CD8-positive, alpha-beta memory T cell (primary cell): ENCODE measurements around the gene ADRA1B. TPM values are rescaled to one million over a fixed set of nuclear protein-coding genes. Genes with fewer than 3 reads are reported as not detected.

Experiments
- CTCF ChIA-PET: fragments of 350-600 bp; sonication (Branson Sonifier 250); formaldehyde crosslinking; loops from one replicate; lab custom pipeline; 2021; ENCODE audit warnings: antibody characterized with exemption; lab: Charles Lee
- POLR2A ChIA-PET: fragments of 350-600 bp; sonication (Branson Sonifier 250); formaldehyde crosslinking; loops from one replicate; lab custom pipeline; 2021; ENCODE audit warnings: antibody characterized with exemption; lab: Charles Lee
- DNase-seq, 5 donors: peaks; one replicate each; pipeline versions ENCODE4 v3.0.0 to v3.0.0-alpha.2; 2020 to 2022; ENCODE audit warnings: mixed read lengths in 1 of 5
- H3K27ac ChIP-seq: one replicate; pipeline ENCODE4 v1.7.0; 2013; ENCODE audit warnings: low read depth, mild to moderate bottlenecking, low read length, moderate library complexity
- H3K27me3 ChIP-seq: 2 replicates; pipeline ENCODE4 v1.7.0; 2013; ENCODE audit warnings: low read length, mild to moderate bottlenecking; ENCODE audit not compliant: insufficient read depth, poor library complexity, severe bottlenecking
- H3K36me3 ChIP-seq: 2 replicates; pipeline ENCODE4 v1.7.0; 2013; ENCODE audit warnings: mild to moderate bottlenecking, low read length, moderate library complexity; ENCODE audit not compliant: insufficient read depth
- H3K4me1 ChIP-seq: 2 replicates; pipeline ENCODE4 v1.7.0; 2013; ENCODE audit warnings: mild to moderate bottlenecking, low read length, moderate library complexity; ENCODE audit not compliant: insufficient read depth
- H3K4me3 ChIP-seq: 2 replicates; pipeline ENCODE4 v1.7.0; 2013; ENCODE audit warnings: mild to moderate bottlenecking, low read length
- H3K9me3 ChIP-seq: 2 replicates; pipeline ENCODE4 v1.7.0; 2013; ENCODE audit warnings: mild to moderate bottlenecking, low read length
- H3K27ac Mint-ChIP-seq, 8 donors: one replicate each; pipeline ENCODE4 v1.8.0; 2020 to 2021; ENCODE audit warnings: mixed read lengths in 8 of 8, mild to moderate bottlenecking in 6 of 8, inconsistent platforms in 3 of 8, moderate library complexity in 3 of 8
- H3K27me3 Mint-ChIP-seq, 2 donors: one replicate each; pipeline ENCODE4 v1.8.0; 2020 to 2021; ENCODE audit warnings: mixed read lengths in 2 of 2, mild to moderate bottlenecking in 1 of 2, moderate library complexity in 1 of 2
- H3K36me3 Mint-ChIP-seq, 3 donors: one replicate each; pipeline ENCODE4 v1.8.0; 2020 to 2021; ENCODE audit warnings: mixed read lengths in 3 of 3, inconsistent platforms in 1 of 3, mild to moderate bottlenecking in 1 of 3
- H3K4me1 Mint-ChIP-seq, 3 donors: one replicate each; pipeline ENCODE4 v1.8.0; 2020 to 2021; ENCODE audit warnings: mixed read lengths in 3 of 3, inconsistent platforms in 1 of 3, mild to moderate bottlenecking in 1 of 3
- H3K4me3 Mint-ChIP-seq, 7 donors: one replicate each; pipeline ENCODE4 v1.8.0; 2020 to 2021; ENCODE audit warnings: mixed read lengths in 7 of 7, mild to moderate bottlenecking in 6 of 7, moderate library complexity in 4 of 7, inconsistent platforms in 2 of 7
- H3K9me3 Mint-ChIP-seq, 5 donors: one replicate each; pipeline ENCODE4 v1.8.0; 2020 to 2022; ENCODE audit warnings: mixed read lengths in 5 of 5, mild to moderate bottlenecking in 3 of 5, moderate library complexity in 2 of 5, inconsistent platforms in 1 of 5
- polyA plus RNA-seq: library from polyadenylated mRNA; unstranded; fragments of 300-500 nt; fragmentation: Illumina TruSeq; gene quantifications from one replicate; pipeline ENCODE4 v1.2.3, GENCODE V29; 2021
- total RNA-seq, 2 experiments: library from RNA; stranded (reverse); gene quantifications; one replicate each; pipeline ENCODE4 v1.2.3, GENCODE V29; 2021

Gene ADRA1B
- total and polyA plus RNA-seq, 3 experiments from 2014 or later, result not detected

DNA sequence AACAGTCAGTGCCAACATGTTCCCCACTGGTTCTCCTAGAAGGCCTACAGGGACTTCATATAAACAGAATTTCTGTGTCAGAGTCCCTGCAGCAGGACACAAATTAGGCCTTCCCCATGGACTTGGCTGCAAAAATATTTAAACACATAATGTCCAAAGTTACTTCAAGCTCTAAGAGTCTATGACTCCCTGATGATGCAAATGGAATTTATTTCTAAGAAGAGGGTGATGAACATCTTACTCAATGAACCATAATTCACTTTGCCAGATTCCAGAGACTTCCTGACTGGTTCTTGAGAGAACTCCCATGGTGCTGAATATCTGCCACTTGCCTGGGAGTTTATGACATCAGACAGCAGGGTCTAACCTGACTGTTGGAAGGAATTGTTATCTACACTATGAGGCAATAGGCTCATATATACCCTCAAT lies 32.7 kb upstream of the ADRA1B start:
- no peaks in the 10 kb centered on the region for H3K9me3 Mint-ChIP-seq
- no peak overlapping the region for H3K4me3 Mint-ChIP-seq
- H3K4me1 ChIP-seq, result no peaks in the 10 kb centered on the region
- peaks cover 8% of the 10 kb centered on the region for H3K27me3 ChIP-seq
- H3K27me3 Mint-ChIP-seq, result peaks cover 13 to 29% of the 10 kb centered on the region in 2 donors
- H3K36me3 ChIP-seq, result no peaks in the 10 kb centered on the region
- H3K27ac Mint-ChIP-seq, result no peak overlapping the region
- POLR2A ChIA-PET, result no interaction called here
- no peaks in the 10 kb centered on the region for H3K36me3 Mint-ChIP-seq
- CTCF ChIA-PET, result no interaction called here
- H3K9me3 ChIP-seq, result no peaks in the 10 kb centered on the region
- H3K27ac ChIP-seq, result no peak overlapping the region
- no peaks in the 10 kb centered on the region for H3K4me1 Mint-ChIP-seq
- H3K4me3 ChIP-seq, result no peak overlapping the region
- DNase-seq, result no peak

DNA sequence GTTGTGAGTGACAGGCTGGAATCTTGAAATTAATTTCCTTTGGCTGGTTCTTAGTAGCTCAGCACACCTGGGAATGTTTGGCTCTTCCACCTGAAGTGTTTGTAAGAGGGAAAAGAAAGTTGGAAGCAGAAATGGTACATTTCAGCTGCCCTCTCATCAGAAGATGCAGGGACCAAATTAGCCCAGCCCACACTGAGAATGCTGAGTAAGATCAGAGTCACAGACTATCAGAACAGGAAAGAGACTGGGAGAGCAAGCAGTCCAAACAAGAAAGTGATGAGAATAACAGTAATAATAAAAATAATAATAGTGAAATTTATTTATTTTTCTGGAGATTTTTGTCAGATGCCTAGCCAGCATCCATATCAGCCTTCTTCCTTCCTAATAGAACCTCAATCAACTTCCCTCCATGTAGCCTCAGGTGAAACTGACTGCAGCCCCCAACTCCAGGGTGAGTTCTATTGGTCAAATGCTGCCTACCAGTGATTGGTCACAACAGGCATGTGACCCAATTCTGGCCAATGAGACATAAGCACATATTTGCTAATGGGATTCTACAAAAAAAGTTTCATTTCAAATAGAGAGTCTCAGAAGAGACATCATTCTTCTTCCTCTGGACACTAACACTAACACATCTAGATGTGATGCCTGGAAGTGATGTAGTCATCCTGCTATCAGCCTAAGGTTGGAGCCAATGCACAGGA lies 31.2 kb upstream of the ADRA1B start:
- Mint-ChIP-seq H3K9me3 (no peaks in the 10 kb centered on the region), H3K4me3 (no peak overlapping the region), H3K27me3 (peaks cover 10 to 26% of the 10 kb centered on the region in 2 donors), H3K36me3 (no peaks in the 10 kb centered on the region), H3K27ac (no peak overlapping the region), H3K4me1 (no peaks in the 10 kb centered on the region)
- Histone ChIP-seq H3K4me1 (no peaks in the 10 kb centered on the region), H3K27ac (no peak overlapping the region), H3K27me3 (peaks cover 3% of the 10 kb centered on the region), H3K36me3 (no peaks in the 10 kb centered on the region), H3K4me3 (no peak overlapping the region), H3K9me3 (no peaks in the 10 kb centered on the region)
- ChIA-PET CTCF (no interaction called here), POLR2A (no interaction called here)
- no peak for DNase-seq

- H3K9me3 Mint-ChIP-seq, result no peaks in the 10 kb centered on the region
- H3K4me3 Mint-ChIP-seq, result no peak overlapping the region
- ChIA-PET POLR2A (no interaction called here), CTCF (no interaction called here)
- Histone ChIP-seq H3K4me3 (no peak overlapping the region), H3K4me1 (no peaks in the 10 kb centered on the region), H3K27ac (no peak overlapping the region), H3K9me3 (no peaks in the 10 kb centered on the region), H3K36me3 (no peaks in the 10 kb centered on the region), H3K27me3 (no peaks in the 10 kb centered on the region)
- peaks cover 8 to 16% of the 10 kb centered on the region in 2 donors for H3K27me3 Mint-ChIP-seq
- H3K27ac Mint-ChIP-seq, result no peak overlapping the region
- no peaks in the 10 kb centered on the region for H3K4me1 Mint-ChIP-seq
- no peaks in the 10 kb centered on the region for H3K36me3 Mint-ChIP-seq
- DNase-seq, result no peak
These were observed 30.0 kb upstream of the ADRA1B start for GRCh38 chr5:159886296-159886695.

DNA sequence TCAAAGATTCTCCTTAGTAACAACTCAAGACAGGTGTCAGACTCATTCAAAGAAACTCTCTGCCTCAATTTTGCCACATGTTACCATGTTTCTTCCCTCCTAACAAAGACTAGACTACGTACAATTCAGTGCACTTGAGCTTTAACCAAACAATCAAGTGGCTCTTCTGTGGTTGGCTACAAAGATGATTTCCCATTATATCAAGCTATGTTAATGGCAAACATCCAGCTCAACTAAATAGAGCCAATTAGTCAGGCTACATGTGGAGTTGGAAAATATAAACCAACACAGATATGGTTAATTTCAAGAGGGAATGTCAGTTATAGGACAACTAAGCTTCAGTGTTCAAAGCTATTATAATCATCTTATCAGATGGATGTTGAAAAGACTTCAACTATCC lies 29.2 kb upstream of the ADRA1B start:
- no peak for DNase-seq
- H3K9me3 Mint-ChIP-seq, result no peaks in the 10 kb centered on the region
- CTCF ChIA-PET, result no interaction called here
- Histone ChIP-seq H3K27me3 (no peaks in the 10 kb centered on the region), H3K4me1 (no peaks in the 10 kb centered on the region), H3K4me3 (no peak overlapping the region), H3K36me3 (no peaks in the 10 kb centered on the region), H3K9me3 (no peaks in the 10 kb centered on the region), H3K27ac (no peak overlapping the region)
- POLR2A ChIA-PET, result no interaction called here
- no peaks in the 10 kb centered on the region for H3K4me1 Mint-ChIP-seq
- no peak overlapping the region for H3K27ac Mint-ChIP-seq
- no peaks in the 10 kb centered on the region for H3K36me3 Mint-ChIP-seq
- H3K4me3 Mint-ChIP-seq, result no peak overlapping the region
- H3K27me3 Mint-ChIP-seq, result peaks cover 6 to 8% of the 10 kb centered on the region in 2 donors

DNA sequence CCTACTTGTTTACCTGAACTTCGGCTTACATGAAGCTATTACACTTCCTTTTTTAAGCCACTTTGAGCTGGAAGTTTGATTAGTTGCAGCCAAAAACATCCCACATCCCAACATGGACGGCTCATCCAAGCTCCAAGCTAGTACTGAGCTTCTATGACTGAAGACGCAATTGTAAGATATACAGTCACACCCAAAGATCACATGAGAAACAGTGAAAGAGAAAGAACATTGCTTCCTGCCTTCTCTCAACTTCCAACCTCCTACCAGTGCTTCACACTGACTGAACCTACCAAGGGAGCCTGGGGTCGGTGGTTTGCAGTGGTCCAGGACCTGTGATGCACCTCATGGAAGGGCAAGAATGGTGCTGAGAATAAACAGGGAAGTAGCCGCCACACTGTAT lies 27.4 kb upstream of the ADRA1B start:
- ChIA-PET CTCF (no interaction called here), POLR2A (no interaction called here)
- Mint-ChIP-seq H3K27me3 (peaks cover 8 to 12% of the 10 kb centered on the region in 2 donors), H3K4me3 (no peak overlapping the region), H3K9me3 (no peaks in the 10 kb centered on the region), H3K4me1 (no peaks in the 10 kb centered on the region), H3K36me3 (no peaks in the 10 kb centered on the region), H3K27ac (no peak overlapping the region)
- Histone ChIP-seq H3K27me3 (no peaks in the 10 kb centered on the region), H3K9me3 (no peaks in the 10 kb centered on the region), H3K4me3 (no peak overlapping the region), H3K36me3 (no peaks in the 10 kb centered on the region), H3K27ac (no peak overlapping the region), H3K4me1 (no peaks in the 10 kb centered on the region)
- DNase-seq, result no peak

GRCh38 chr5:159890141-159890540 lies 26.1 kb upstream of the ADRA1B start:
- H3K9me3 Mint-ChIP-seq, result no peaks in the 10 kb centered on the region
- H3K27me3 Mint-ChIP-seq, result peaks cover 10 to 19% of the 10 kb centered on the region in 2 donors
- H3K4me3 ChIP-seq, result no peak overlapping the region

GRCh38 chr5:159891371-159891770 lies 24.9 kb upstream of the ADRA1B start:
- DNase-seq, result no peak
- Histone ChIP-seq H3K4me3 (no peak overlapping the region), H3K27me3 (no peaks in the 10 kb centered on the region), H3K36me3 (no peaks in the 10 kb centered on the region), H3K27ac (no peak overlapping the region), H3K4me1 (no peaks in the 10 kb centered on the region), H3K9me3 (no peaks in the 10 kb centered on the region)
- POLR2A ChIA-PET, result no interaction called here
- Mint-ChIP-seq H3K4me3 (no peak overlapping the region), H3K27me3 (peaks cover 14 to 29% of the 10 kb centered on the region in 2 donors), H3K36me3 (no peaks in the 10 kb centered on the region), H3K27ac (no peak overlapping the region), H3K9me3 (no peaks in the 10 kb centered on the region), H3K4me1 (no peaks in the 10 kb centered on the region)
- CTCF ChIA-PET, result no interaction called here

More at GRCh38 chr5:159890141-159890540, 26.1 kb upstream of the ADRA1B start:
- no peak overlapping the region for H3K27ac Mint-ChIP-seq
- no peak for DNase-seq
- Histone ChIP-seq H3K27me3 (no peaks in the 10 kb centered on the region), H3K36me3 (no peaks in the 10 kb centered on the region), H3K9me3 (no peaks in the 10 kb centered on the region), H3K4me1 (no peaks in the 10 kb centered on the region), H3K27ac (no peak overlapping the region)
- no peaks in the 10 kb centered on the region for H3K4me1 Mint-ChIP-seq
- no peaks in the 10 kb centered on the region for H3K36me3 Mint-ChIP-seq
- H3K4me3 Mint-ChIP-seq, result no peak overlapping the region
- ChIA-PET CTCF (no interaction called here), POLR2A (no interaction called here)

GRCh38 chr5:159893040-159893695 lies 23.1 kb upstream of the ADRA1B start:
- Histone ChIP-seq H3K9me3 (no peaks in the 10 kb centered on the region), H3K27ac (no peak overlapping the region), H3K36me3 (no peaks in the 10 kb centered on the region), H3K27me3 (no peaks in the 10 kb centered on the region), H3K4me3 (no peak overlapping the region), H3K4me1 (no peaks in the 10 kb centered on the region)
- no peaks in the 10 kb centered on the region for H3K9me3 Mint-ChIP-seq
- no peaks in the 10 kb centered on the region for H3K36me3 Mint-ChIP-seq
- ChIA-PET CTCF (no interaction called here), POLR2A (no interaction called here)
- no peaks in the 10 kb centered on the region for H3K4me1 Mint-ChIP-seq
- no peak overlapping the region for H3K4me3 Mint-ChIP-seq
- peaks cover 16 to 36% of the 10 kb centered on the region in 2 donors for H3K27me3 Mint-ChIP-seq
- no peak overlapping the region for H3K27ac Mint-ChIP-seq
- DNase-seq, result no peak
